ENCODE measurements around the gene FLNB.

DNA sequence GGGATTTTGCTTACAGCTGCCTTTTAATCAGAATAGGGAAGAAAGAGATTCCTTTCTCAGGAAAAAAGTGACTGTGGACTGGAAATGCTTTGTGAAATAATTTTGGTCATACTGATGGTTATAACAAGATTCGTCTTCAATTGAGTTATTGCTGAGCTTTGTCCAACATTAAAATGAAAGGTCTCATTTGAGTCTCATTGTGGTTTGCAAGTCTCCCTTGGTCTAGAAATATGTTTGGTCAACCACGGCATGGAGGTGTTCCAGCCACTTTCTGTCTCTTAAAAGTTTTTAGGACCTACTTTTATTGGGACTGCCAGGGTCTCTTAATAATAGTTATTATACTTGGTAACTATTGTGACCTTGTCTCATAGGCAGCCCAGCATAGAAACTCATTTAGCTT is 15.3 kb downstream of the FLNB start:
- TF ChIP-seq, protein P1, sequence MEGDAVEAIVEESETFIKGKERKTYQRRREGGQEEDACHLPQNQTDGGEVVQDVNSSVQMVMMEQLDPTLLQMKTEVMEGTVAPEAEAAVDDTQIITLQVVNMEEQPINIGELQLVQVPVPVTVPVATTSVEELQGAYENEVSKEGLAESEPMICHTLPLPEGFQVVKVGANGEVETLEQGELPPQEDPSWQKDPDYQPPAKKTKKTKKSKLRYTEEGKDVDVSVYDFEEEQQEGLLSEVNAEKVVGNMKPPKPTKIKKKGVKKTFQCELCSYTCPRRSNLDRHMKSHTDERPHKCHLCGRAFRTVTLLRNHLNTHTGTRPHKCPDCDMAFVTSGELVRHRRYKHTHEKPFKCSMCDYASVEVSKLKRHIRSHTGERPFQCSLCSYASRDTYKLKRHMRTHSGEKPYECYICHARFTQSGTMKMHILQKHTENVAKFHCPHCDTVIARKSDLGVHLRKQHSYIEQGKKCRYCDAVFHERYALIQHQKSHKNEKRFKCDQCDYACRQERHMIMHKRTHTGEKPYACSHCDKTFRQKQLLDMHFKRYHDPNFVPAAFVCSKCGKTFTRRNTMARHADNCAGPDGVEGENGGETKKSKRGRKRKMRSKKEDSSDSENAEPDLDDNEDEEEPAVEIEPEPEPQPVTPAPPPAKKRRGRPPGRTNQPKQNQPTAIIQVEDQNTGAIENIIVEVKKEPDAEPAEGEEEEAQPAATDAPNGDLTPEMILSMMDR (IDR thresholded peaks at IDR 0.05), result no peak
- TF ChIP-seq POLR2A (IDR thresholded peaks at IDR 0.05; ENCODE audit: low read depth), result no peak

Data from esophagus muscularis mucosa (tissue), 3 donors.